Peyer's patch (tissue), 4 donors: ENCODE results near the gene AIG1.

Experiments
- POLR2A ChIP-seq, 2 donors: fragments of 450-650 bp; IDR thresholded peaks; one replicate each; pipeline ENCODE4 v1.5.1; 2017; ENCODE audit warnings: antibody characterized with exemption in 2 of 2, mild to moderate bottlenecking in 2 of 2, moderate library complexity in 2 of 2
- TF ChIP-seq, protein P1 (sequence below), 6 experiments: fragments of 450-650 bp in 4 of 6; fragments of 200-600 bp in 2 of 6; sonication (generic) in 1 of 6; IDR thresholded peaks; one replicate each; pipeline ENCODE4 v1.5.1; 2017 to 2019; ENCODE audit warnings: antibody characterized with exemption in 6 of 6, mild to moderate bottlenecking in 3 of 6, moderate library complexity in 1 of 6

DNA sequence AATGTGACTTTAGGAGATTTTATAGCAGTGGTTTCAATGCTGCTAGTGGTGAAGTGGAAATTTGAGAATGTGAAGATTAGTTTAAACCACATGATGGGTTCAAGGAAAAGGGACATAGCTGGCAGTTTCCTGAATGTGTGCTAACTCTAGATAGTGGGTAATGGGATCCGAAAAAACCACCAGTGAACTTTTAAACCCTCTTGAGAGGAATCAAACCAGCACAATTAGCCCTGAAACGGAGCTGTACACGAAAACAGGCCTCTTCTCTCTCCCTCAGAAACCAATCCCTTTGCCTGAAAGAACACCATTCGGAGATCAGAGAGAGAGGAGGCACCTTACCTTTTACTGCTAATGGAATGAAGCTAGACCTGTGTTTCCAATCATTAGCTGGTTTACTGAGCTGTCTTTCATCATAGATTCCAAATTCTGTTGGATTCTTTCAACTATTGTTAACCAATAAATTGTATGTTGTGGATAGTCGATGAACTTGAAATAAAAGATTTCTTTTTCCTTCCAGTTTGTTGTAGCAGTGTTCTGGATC lies 103.9 kb downstream of the AIG1 start:
- TF ChIP-seq, protein P1, sequence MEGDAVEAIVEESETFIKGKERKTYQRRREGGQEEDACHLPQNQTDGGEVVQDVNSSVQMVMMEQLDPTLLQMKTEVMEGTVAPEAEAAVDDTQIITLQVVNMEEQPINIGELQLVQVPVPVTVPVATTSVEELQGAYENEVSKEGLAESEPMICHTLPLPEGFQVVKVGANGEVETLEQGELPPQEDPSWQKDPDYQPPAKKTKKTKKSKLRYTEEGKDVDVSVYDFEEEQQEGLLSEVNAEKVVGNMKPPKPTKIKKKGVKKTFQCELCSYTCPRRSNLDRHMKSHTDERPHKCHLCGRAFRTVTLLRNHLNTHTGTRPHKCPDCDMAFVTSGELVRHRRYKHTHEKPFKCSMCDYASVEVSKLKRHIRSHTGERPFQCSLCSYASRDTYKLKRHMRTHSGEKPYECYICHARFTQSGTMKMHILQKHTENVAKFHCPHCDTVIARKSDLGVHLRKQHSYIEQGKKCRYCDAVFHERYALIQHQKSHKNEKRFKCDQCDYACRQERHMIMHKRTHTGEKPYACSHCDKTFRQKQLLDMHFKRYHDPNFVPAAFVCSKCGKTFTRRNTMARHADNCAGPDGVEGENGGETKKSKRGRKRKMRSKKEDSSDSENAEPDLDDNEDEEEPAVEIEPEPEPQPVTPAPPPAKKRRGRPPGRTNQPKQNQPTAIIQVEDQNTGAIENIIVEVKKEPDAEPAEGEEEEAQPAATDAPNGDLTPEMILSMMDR (IDR thresholded peaks at IDR 0.05) = no peak
- TF ChIP-seq POLR2A (IDR thresholded peaks at IDR 0.05) = no peak
